GM19397 (cell line): ENCODE results near the gene DEK.

ENCODE experiments used
- ATAC-seq: cut with Tn5 transposase; IDR thresholded peaks from one replicate; pipeline ENCODE4 v1.9.1; 2021; ENCODE audit warnings: mild to moderate bottlenecking, moderate library complexity; ENCODE audit not compliant: unreplicated experiment

Gene DEK

DNA sequence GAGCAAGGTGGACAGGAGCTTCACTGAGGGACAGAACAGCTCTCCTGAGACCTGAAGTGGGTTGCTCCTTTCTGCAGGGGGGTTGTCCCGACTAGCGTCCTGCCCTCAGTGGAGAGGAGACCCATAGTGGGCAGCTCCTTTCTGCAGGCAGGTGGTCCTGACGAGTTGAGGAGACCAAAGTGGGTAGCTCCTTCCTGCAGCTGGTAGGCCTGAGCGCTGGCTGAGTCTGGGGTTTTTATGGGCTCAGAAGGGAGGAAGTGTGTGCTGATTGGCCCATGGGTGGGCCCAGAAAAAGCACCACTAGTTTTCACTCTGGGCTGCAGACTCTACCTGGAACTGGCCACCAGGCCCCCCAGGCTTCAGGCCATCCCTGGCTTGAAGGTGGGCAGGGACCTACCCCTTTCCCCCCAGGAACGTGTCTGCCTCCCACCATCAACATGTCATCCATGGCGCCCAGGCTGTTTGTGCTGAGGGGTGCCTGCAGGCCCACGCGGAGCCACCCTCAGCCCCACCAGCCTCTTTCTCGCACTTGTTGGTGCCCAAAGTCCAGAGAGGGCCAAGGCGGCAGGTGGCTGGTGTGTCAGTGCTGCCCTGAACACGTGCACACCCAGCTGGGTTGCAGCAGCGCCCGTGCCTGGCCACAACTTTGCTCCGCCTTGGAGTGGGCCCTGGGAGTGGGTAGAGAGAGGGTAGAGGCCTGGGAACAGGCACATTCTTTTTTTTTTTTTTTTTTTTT, 1.6 kb upstream of the DEK start:
- ATAC-seq: no peak

DNA sequence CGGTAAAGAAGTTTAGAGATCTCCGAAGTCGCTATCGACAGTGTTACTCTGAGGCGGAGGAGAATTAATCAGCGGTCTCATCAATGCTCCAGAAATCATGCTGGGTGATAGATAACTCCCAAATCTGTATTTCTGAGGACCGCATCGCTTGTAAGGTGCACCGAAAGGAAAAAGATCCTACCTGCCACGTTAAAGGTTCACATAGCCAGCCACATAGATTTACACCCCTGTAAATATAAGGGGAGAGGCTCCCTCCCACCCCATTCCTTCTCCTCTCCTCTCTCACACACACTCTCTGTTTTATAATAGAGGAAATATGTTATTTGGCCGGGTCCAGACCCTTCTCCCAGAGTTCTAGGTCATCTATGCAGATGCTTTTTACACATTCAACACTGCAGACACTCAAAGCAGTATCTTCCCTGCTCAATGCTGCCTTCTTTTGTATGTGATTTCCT, 620 bp upstream of the DEK start:
- no peak for ATAC-seq

DNA sequence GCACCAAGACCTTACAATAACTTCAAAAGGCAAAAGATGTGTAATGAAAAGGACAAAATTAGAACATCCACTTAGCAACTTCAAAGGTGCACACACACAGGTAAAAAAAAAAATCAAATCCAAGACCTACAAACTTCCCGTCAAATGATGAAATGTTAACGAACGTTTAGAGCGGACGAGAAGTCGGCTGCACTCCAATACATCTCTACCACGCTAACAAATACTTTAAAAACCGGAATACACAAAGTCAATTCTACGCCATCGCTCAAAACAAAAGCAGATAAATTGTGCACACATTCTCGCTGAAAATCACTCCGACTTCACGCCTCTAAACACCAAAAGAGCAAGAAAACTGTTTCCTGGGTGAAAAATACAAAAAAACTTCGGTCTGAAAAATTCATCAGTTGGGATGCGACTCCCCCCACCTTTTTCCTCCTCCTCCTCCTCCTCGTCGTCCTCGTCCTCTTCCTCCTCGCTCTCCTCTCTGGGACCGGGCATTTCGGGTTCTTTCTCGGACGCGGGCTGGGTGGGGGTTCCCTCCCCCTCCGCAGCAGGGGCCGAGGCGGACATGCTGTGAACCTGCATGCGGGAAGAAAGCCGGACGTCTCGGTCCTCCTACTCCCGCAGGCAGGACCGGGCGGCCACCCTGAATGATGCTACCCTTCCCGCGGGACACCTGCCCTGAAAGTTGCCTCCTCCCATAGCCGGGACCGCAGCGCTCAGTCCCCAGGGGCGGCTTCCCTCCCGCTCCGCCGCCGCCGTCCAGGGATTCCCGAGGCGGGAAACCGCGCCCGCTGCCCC, 712 bp downstream of the DEK start:
- peak; percentile 9 for ATAC-seq

DNA sequence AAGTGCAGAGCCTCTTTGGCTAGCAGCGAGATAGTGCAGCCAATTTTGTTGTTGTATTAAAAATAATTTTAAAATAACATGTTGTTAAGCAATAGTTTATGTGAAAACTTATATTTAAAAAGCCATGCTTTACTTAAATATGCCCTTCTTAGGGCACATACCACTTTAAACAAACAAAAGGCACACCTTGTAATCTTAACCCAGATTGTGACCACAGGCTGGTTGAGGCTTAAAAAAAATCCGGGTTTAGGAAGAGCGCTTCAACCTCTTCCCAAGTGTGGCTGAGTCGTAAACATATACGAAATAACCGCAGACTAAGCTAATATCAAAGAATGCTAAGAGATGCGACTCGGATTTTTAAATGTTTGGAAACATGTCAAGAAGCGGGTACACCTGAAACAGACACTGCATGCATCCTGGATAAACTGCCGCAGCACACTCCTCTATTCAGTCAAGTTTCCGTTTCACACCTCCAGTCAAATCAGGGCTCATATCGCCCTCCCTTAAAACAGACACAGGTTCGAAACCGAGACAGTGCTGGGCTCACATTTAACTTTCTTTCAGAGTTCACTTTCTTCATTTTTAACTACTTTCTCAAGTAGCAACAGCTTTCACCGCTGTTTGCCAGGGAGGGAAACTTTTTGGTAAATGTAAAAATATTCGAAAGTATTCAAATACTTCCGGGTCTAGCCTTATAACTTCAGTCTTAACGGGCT, 1.5 kb downstream of the DEK start:
- ATAC-seq: peak; percentile 45

DNA sequence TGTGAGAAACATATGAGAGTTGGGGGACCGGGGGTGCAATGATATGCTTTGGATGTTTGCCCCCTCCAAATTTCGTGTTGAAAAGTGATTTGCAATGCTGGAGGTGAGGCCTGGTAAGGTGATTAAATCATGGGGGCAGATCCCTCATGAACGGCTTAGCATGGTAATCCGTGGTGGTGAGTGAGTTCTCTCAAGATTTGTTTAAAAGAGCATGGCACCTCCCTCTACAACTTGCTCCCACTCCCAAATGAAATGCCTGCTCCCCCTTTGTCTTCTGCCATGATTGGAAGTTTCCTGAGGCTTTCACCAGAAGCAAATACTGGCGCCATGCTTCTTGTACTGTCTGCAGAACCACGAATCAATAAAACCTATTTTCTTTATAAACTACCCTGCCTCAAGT, 2.5 kb downstream of the DEK start:
- ATAC-seq: no peak

DNA sequence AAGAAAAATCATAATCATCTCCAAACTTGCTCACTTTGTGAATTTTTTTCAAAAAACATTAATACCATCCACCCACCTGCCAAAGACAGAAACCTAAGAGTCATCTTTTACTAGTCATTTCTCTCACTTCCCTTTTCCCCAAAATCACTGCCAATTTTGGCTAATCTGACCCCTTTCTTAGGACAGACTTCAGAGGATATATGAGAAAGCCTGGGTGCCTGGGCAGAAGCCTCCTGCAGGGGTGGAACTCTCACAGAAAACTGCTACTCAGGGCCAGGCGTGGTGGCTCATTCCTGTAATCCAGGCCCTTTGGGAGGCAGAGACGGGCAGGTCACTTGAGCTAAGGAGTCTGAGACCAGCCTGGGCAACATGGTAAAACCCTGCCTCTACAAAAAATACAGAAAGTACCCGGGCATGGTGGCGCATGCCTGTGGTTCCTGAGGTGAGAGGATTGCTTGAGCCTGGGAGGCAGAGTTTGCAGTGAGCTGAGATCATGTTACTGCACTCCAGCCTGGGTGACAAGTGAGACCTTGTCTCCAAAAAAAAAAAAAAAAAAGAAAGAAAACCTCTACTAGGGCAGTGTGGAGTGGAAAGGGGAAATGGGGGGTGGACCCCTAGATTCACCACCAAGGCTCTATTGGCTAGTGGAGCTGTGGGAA, 3.8 kb downstream of the DEK start:
- ATAC-seq: peak; percentile 28

DNA sequence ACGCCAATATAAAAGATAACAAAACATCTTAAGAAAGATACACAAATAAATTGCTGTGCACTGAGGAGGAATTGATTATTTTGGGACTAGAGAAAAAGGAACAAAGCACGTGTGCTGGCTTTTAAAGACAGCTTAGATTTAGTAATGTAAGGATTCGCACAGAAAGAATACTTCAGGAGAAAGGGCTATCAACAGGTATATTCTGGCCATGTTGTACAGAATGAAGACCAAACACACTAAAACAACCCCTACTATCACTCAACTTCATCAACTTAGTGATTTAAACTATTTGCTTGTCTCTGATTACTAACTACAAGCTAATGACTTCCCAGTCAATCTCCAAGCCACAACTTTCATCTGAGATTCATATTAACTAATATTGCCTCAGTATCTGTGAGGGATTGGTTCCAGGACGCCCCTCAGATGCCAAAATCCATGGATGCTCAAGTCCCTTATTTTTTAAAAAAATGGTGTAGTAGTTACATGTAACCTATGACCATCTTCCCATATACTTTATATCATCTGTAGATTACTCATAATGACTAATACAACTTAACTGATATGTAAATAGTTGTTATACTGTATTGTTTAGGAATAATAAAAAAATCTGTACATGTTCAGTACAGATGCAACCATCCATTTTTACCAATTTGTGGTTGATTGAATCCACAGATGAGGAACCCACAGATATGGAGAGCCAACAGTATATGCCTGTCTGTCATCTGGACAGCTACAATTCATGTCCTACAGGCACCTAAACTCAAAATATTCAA, 4.5 kb downstream of the DEK start:
- no peak for ATAC-seq

DNA sequence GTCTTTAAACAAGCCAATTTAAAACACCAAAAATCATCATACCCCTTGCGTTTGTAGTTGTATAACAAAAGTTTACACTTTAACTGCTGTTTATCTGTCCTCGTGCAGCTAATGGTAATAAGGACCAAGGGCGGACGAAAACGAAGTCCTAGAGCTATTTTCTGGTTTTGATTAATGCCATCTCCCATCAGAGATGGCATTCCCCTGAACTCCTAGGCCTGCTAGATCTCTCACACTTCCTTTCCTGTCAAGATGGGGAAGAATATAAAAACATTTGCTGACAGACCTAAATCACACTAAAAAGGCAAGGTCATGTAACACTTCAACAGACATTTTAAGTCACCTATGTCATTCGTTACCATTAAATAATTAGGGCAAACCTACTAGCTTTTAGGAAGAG, 9.5 kb downstream of the DEK start:
- ATAC-seq: no peak

DNA sequence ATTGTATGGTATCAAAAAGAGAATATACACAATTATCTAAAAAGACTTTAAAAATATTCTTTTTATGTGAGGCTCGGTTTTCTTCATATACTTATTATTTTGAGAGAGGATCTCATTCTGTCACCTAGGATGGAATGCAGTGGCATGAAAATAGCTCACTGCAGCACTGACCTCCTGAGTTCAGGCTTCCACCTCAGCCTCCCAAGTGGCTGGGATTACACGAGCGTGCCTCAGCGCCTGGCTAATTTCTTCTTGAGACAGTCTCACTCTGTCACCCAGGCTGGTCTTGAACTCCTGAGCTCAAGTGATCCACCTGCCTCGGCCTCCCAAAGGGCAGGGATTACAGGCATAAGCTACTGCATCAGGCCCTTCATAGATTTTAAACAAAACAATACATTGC, 10.7 kb downstream of the DEK start:
- no peak for ATAC-seq

DNA sequence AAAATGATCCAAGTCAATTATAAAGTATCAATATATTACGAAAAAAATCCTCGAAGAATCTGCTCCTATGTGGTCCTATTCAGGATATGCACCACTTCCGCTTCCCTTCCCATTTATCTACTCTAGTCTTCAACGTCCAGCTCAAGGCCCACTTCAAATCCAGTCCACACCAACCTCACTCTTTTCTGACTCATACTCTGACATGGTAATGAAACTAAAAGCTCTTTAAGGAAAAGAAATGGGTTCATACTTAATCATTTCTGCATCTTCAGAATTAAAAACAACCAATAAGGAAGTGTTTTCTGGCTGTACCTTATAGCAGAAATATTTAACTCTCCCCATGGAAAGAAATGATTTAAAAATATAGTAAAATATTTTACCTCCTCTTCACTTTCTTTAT, 15.1 kb downstream of the DEK start:
- no peak for ATAC-seq

DNA sequence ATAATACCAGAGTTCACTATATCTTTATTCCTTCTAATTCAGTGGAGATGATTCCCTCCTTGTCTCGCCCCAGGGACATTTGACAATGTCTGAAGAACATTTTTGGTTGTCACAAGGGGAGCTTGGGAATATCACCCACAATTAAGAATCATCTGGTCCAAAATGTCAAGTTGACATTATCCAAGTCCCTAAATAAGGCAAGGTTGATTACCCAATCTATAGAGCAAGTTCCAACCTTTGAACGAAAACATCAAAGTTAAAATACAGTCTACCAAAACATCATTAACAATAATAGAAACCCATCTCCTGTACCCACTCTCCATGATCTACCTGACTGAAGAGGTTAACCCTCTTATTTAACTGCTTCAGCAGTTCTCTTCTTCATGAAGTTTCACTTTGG, 15.6 kb downstream of the DEK start:
- no peak for ATAC-seq

DNA sequence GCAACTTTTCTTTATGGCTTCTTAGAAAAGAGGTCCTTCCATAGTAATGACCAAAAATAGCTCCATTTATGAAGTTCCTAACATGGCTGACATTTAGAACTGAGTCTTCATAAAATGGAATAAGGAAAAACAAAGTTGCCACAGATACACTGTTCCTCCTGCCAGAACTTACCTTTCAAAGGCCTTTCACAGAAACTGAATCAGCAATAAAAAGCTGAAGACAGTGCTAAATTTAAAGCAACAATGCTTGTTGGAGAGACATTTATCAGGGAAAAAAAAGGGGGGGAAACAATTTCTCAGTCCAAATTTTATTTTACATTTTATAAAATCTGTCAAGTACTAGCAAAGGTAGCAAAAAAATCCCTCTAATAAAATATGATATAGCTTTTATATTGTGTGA, 17.3 kb downstream of the DEK start:
- ATAC-seq: no peak

DNA sequence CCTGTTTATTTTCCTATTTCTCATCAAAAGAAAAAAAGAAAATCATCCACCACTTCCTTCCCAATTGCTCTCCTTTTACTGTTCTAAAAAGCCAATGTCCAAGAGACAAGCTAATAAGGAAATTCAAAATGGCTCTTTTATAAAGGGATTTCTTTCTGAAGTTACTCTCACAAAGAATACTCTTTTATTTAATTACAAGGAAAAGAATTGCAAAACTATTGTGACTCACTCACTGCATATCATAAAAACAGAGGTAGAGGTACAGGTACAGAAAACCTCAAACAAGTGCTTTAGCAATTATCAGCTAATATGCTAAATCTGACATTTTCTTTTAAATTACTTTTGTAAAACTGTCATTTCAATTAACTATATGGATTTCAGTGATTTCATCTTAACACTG, 18.1 kb downstream of the DEK start:
- no peak for ATAC-seq

DNA sequence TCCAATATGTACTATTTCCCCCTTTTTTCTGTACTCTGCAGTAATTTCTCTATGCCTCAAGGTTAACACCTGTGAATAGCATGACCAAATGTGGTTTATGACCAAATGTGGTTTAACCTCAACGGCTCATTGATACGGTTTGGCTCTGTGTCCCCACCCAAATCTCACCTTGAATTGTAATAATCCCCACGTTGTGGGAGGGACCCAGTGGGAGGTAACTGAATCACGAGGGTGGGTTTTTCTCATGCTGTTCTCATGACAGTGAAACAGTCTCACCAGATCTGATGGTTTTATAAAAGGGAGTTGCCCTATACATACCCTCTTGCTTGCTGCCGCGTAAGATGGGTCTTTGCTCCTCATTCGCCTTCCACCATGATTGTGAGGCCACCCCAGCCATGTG, 18.7 kb downstream of the DEK start:
- no peak for ATAC-seq

DNA sequence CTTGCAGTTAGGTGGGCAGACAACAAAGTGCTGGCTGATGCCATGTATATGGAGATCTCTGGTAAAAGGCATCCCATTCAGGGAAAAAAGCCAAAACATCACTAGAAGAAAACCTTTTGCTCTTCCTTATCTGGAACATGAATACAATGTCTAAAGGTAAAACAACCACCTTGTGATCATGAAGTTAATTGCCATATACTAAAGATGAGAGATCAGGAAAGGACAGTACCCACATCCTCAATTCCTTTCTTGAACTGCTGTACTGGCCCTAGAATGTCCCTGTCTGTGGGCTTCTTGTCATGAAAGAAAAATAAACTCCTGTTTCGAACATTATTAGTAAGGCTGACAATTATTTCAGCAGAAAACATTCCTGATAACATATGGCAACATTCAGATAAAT, 19.3 kb downstream of the DEK start:
- ATAC-seq: no peak

DNA sequence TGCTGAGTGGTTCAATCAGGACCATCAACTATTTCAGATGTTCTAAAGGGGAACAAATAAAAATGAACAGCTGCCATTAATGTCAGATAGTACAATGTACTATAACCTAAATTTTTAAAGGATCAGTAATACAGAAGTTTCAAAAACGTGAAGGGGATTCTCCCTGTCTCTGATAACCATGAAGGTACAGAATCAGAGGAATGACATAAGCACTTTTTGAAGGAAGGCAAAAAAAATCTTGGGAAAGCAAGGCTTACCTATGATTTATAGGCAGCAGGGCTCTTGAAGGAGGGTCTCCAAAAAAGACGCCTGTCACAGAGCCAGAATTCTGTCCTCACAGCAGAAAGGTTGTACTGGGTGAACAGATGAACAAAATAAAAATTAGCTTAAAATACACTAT, 20.1 kb downstream of the DEK start:
- ATAC-seq: no peak

DNA sequence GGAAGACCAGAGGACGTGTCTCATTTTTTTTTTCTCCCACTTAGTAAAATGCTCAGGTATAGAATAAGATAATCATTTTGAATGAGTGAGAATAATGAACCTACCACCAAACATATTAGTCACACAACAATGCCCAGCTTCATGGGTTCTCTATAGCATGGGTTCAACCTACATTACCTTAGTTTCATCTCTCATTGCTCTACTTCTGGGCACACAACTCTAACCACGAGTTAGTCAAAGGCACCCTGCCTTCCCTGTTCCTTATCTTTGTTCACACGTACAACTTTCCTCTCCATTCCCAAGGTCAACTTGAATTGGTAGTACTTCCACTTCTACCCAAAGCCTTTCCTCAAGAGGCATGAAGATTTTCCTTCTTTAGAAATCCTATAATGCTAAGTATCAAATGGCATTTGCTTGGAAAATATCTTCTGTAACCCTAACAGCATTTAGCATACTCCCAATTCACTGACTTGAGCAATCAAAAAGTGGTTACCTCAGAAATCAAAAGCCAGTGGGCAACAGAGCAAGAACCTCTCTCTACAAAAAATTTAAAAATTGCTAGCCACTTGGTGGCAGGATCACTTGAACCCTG, 20.9 kb downstream of the DEK start:
- no peak for ATAC-seq

DNA sequence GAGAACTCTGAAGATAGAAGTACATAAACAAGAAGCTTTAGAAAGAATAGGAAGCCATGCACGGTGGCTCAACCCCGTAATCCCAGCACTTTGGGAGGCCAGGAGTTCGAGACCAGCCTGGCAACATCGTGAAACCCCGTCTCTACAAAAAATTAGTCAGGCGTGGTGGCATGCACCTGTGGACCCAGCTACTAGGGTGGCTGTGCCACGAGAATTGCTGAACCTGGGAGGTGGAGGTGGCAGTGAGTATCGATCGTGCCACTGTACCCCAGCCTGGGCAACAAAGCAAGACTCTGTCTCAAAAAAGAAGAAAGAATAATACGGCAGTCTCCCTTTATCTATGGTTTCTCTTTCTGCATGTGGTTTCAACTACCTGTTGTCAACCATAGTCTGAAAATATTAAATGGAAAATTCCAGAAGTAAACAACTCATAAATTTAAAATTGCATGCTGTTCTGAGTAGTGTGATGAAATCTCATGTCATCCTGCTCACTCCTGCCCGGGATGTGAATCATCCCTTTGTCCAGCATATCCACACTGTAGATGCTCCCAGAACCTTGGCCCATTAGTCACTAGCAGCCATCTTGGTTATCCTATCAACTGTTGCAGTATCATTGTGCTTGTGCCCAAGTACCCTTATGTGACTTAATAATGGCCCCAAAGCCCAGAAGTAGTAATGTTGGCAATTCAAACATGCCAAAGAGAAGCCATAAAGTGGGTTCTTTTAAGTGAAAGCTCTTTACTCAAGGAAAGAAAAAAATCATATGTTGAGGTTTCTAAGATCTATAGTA, 22.1 kb downstream of the DEK start:
- ATAC-seq: no peak
